Measurements from ENCODE around the gene CYP4A11. TPM values are rescaled to one million over a fixed set of nuclear protein-coding genes. Genes with fewer than 3 reads are reported as not detected.
"Not testable (repeated sequence)": the region's sequence is repeated elsewhere in the genome, so short reads cannot be mapped to it uniquely, and the experiment has no call there.

The CYP4A11 gene
- total RNA-seq, 1 donor from 2014 or later: not detected

DNA sequence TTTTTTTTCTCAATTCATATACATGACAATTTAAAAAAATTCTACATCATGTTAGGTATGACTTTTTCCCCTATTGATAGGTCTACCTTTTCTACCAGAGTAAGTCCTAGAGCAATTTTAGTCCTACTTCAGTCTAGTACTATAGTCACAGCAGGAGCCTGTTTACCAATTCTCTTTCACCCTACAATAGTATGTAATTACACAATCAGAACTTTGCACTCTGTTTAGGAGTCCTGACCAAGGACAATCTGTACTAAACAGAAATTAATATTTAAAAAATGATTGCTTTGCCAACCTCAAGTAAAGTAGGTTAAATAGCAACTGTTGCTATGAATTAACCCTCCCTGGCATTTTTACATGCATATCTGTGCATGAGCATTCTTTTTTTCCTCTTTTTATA is 810 bp upstream of the CYP4A11 start:
- Mint-ChIP-seq H3K36me3 (ENCODE audit: insufficient read depth) (no peaks in the 10 kb centered on the region), H3K27me3 (no peaks in the 10 kb centered on the region), H3K4me3 (ENCODE audit: low read depth) (no peak overlapping the region), H3K27ac (no peak overlapping the region), H3K9me3 (ENCODE audit: low read depth) (peaks cover 9% of the 10 kb centered on the region), H3K4me1 (ENCODE audit: low read depth) (no peaks in the 10 kb centered on the region)
- TF ChIP-seq, protein P1, sequence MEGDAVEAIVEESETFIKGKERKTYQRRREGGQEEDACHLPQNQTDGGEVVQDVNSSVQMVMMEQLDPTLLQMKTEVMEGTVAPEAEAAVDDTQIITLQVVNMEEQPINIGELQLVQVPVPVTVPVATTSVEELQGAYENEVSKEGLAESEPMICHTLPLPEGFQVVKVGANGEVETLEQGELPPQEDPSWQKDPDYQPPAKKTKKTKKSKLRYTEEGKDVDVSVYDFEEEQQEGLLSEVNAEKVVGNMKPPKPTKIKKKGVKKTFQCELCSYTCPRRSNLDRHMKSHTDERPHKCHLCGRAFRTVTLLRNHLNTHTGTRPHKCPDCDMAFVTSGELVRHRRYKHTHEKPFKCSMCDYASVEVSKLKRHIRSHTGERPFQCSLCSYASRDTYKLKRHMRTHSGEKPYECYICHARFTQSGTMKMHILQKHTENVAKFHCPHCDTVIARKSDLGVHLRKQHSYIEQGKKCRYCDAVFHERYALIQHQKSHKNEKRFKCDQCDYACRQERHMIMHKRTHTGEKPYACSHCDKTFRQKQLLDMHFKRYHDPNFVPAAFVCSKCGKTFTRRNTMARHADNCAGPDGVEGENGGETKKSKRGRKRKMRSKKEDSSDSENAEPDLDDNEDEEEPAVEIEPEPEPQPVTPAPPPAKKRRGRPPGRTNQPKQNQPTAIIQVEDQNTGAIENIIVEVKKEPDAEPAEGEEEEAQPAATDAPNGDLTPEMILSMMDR (IDR thresholded peaks at IDR 0.05; ENCODE audit: unreplicated experiment): no peak
- no peak for DNase-seq (ENCODE audit: low spot score, unreplicated experiment)

DNA sequence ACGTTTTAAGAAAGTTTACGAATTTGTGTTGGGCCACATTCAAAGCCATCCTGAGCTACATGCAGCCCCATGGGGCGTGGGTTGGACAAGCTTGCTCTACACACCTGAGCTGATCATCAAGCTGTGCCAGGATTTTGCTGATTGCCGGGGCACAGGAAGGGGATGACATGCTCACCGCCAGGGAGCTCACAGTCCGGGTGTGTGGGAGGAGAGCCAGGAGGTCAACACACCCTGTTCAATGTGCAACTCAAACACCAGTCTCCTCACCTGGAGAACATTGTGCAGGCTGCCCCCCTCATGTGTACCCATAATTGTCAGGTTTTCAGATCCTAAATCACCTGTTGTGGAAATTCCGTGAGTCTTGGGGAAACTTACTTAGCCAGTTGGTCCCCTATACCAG is 969 bp downstream of the CYP4A11 start:
- Mint-ChIP-seq H3K4me1 (ENCODE audit: low read depth) (no peaks in the 10 kb centered on the region), H3K9me3 (ENCODE audit: low read depth) (peaks cover 9% of the 10 kb centered on the region), H3K27ac (no peak overlapping the region), H3K4me3 (ENCODE audit: low read depth) (no peak overlapping the region), H3K27me3 (no peaks in the 10 kb centered on the region), H3K36me3 (ENCODE audit: insufficient read depth) (no peaks in the 10 kb centered on the region)
- TF ChIP-seq, protein P1 (IDR thresholded peaks at IDR 0.05; ENCODE audit: unreplicated experiment): no peak
- DNase-seq (ENCODE audit: low spot score, unreplicated experiment): no peak

DNA sequence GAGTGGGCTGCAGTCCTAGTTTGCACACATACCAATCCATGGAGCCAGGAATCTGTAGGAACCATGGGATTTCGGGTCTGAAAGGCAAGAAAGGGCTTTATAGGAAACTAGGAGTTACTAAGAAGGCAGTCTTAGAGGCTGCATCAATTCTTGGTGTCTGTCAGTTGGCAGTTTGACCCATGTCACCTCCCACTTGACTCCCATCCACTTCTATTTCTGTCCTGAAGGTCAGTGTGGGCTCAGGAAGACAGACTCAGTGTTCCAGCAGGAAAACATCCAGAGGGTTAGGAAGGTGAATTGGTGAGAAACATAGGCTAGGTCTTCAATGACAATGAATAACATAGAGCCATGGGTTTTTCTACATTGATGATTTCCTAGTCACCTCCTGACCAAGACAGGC is 4.0 kb downstream of the CYP4A11 start:
- H3K36me3 Mint-ChIP-seq (ENCODE audit: insufficient read depth): no peaks in the 10 kb centered on the region
- H3K27me3 Mint-ChIP-seq: no peaks in the 10 kb centered on the region
- no peak overlapping the region for H3K4me3 Mint-ChIP-seq (ENCODE audit: low read depth)
- H3K27ac Mint-ChIP-seq: no peak overlapping the region
- H3K9me3 Mint-ChIP-seq (ENCODE audit: low read depth): no peaks in the 10 kb centered on the region
- H3K4me1 Mint-ChIP-seq (ENCODE audit: low read depth): no peaks in the 10 kb centered on the region
- TF ChIP-seq, protein P1 (IDR thresholded peaks at IDR 0.05; ENCODE audit: unreplicated experiment): no peak
- no peak for DNase-seq (ENCODE audit: low spot score, unreplicated experiment)

DNA sequence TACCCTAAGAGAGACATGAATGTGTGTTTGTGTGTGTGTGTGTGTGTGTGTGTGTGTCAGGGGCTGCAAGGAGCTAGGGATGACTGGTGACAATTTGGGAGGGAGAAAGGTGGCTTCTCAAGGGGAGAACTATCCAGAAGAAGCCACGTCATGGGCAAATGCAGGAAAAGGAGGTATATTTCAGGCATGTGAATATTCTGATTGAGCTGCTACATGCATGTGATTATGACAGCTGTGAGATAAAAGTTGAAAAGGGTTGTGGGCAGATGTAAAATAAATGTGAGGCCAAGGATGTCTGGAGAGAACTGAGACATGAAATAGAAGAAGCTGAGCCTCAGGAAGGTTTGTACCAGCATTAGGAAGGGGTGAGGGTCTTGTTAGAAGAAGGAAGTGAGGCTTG is 4.5 kb downstream of the CYP4A11 start:
- TF ChIP-seq, protein P1 (IDR thresholded peaks at IDR 0.05; ENCODE audit: unreplicated experiment): no peak
- no peak overlapping the region for H3K4me3 Mint-ChIP-seq (ENCODE audit: low read depth)
- no peaks in the 10 kb centered on the region for H3K4me1 Mint-ChIP-seq (ENCODE audit: low read depth)
- H3K27ac Mint-ChIP-seq: no peak overlapping the region
- H3K9me3 Mint-ChIP-seq (ENCODE audit: low read depth): no peaks in the 10 kb centered on the region
- no peaks in the 10 kb centered on the region for H3K36me3 Mint-ChIP-seq (ENCODE audit: insufficient read depth)
- DNase-seq (ENCODE audit: low spot score, unreplicated experiment): no peak
- no peaks in the 10 kb centered on the region for H3K27me3 Mint-ChIP-seq

DNA sequence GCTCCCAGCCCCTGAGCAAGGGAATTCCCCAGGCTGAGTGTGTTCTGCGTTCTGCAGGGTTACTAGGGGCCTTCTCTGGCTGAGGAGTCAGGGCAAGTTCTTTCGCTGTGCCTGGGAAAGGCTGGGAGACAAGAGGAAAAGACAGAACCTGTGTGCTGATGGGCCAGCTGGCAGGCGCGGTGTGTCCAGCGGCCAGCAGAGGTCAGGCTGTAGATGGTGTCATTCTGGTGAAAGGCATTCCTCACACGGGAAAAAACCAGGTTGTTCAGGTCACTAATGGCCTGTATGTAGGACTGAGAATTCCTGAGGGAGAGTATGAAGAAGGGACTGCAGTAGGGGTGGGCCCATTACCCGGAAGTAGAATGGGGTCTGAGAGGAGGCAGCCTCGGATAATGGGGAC is 6.4 kb downstream of the CYP4A11 start:
- not testable (repeated sequence) for H3K36me3 Mint-ChIP-seq (ENCODE audit: insufficient read depth)
- H3K4me1 Mint-ChIP-seq (ENCODE audit: low read depth): peaks cover 11% of the 10 kb centered on the region

DNA sequence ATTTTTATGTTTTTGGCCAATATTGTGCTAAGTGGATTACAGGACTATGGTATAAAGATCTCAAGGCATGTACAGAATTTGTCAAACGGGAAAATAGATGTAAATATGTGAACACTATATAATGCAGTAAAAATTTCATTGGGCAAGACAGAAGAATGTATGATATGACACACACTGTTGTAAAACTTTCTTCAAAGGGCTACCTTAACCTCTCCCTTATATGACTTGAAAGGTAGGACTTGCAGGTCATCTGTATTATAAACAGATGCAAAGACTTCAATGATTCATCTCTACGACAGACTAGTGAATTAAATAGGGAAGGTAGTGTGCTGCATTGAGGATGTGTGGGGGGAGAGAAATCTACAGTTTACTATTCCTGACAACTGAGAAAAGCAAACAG is 9.3 kb downstream of the CYP4A11 start:
- not testable (repeated sequence) for DNase-seq (ENCODE audit: low spot score, unreplicated experiment); H3K4me3 Mint-ChIP-seq (ENCODE audit: low read depth)
- H3K4me1 Mint-ChIP-seq (ENCODE audit: low read depth): peaks cover 18% of the 10 kb centered on the region

More for the DNA sequence above, 6.4 kb downstream of the CYP4A11 start:
- not testable (repeated sequence) for H3K9me3 Mint-ChIP-seq (ENCODE audit: low read depth); H3K4me3 Mint-ChIP-seq (ENCODE audit: low read depth); H3K27me3 Mint-ChIP-seq; DNase-seq (ENCODE audit: low spot score, unreplicated experiment); H3K27ac Mint-ChIP-seq
- TF ChIP-seq, protein P1 (IDR thresholded peaks at IDR 0.05; ENCODE audit: unreplicated experiment): peak; percentile 58

More for the DNA sequence above, 9.3 kb downstream of the CYP4A11 start:
- not testable (repeated sequence) for H3K27ac Mint-ChIP-seq; H3K9me3 Mint-ChIP-seq (ENCODE audit: low read depth); H3K36me3 Mint-ChIP-seq (ENCODE audit: insufficient read depth); H3K27me3 Mint-ChIP-seq

Data from progenitor cell of endocrine pancreas (in vitro differentiated cells).